H1 (cell line): Measurements from ENCODE around the gene FAM210A. TPM values are rescaled to one million over a fixed set of nuclear protein-coding genes. Genes with fewer than 3 reads are reported as not detected.

Source experiments
- CTCF ChIA-PET: fragments of 300-600 bp; sonication (Branson Sonifier 250); formaldehyde crosslinking; loops from one replicate; lab custom pipeline; 2021; ENCODE audit not compliant: partially characterized antibody; lab: Charles Lee
- POLR2A ChIA-PET: fragments of 300-600 bp; sonication (Branson Sonifier 250); formaldehyde crosslinking; loops from one replicate; lab custom pipeline; 2021; ENCODE audit warnings: inconsistent platforms; ENCODE audit not compliant: partially characterized antibody; lab: Charles Lee
- DNase-seq, 2 experiments: peaks; one replicate each; pipeline versions ENCODE4 v3.0.0 to v3.0.0-alpha.2; 2010 to 2022; ENCODE audit warnings: low spot score in 2 of 2, low read depth in 1 of 2, mixed read lengths in 1 of 2
- FAIRE-seq: peaks from 2 replicates; lab custom pipeline; 2011; peaks lifted over from hg19 to GRCh38; lab: Jason Lieb, UNC
- H2AFZ ChIP-seq: 2 replicates; pipeline ENCODE4 v1.8.1; 2012; ENCODE audit warnings: low read length, inconsistent platforms
- H2AK5ac ChIP-seq: 2 replicates; pipeline ENCODE4 v1.6.1; 2013; ENCODE audit warnings: low read depth, low read length
- H2BK120ac ChIP-seq: replicated peaks from 2 replicates; pipeline ENCODE3; 2013; ENCODE audit warnings: low read depth, low read length, inconsistent platforms
- H2BK12ac ChIP-seq: 2 replicates; pipeline ENCODE4 v1.6.1; 2013; ENCODE audit warnings: low read depth, low read length
- H2BK15ac ChIP-seq: 2 replicates; pipeline ENCODE4 v1.6.1; 2013; ENCODE audit warnings: low read length
- H2BK20ac ChIP-seq: 2 replicates; pipeline ENCODE4 v1.6.1; 2013; ENCODE audit warnings: low read length
- H2BK5ac ChIP-seq: 2 replicates; pipeline ENCODE4 v1.6.1; 2013; ENCODE audit warnings: low read depth, low read length
- H3K14ac ChIP-seq: 2 replicates; pipeline ENCODE4 v1.6.1; 2013; ENCODE audit warnings: inconsistent platforms; ENCODE audit not compliant: insufficient read length
- H3K18ac ChIP-seq: 2 replicates; pipeline ENCODE4 v1.6.1; 2013; ENCODE audit warnings: low read length; ENCODE audit errors: extremely low read depth
- H3K23ac ChIP-seq: 2 replicates; pipeline ENCODE4 v1.6.1; 2013; ENCODE audit warnings: inconsistent platforms; ENCODE audit not compliant: insufficient read length
- H3K23me2 ChIP-seq: 2 replicates; pipeline ENCODE4 v1.6.1; 2013; ENCODE audit warnings: low read depth, low read length
- H3K27ac ChIP-seq: 2 replicates; pipeline ENCODE4 v1.6.1; 2011; ENCODE audit warnings: low read depth, low read length, inconsistent platforms
- H3K27me3 ChIP-seq, 4 experiments: replicated peaks in 1 of 4; 1 replicate in 1 of 4; 2 replicates in 3 of 4; pipeline versions ENCODE4 v1.6.1 to v1.8.1; 2011 to 2013; ENCODE audit warnings: low read length in 3 of 4, mild to moderate bottlenecking in 3 of 4, inconsistent platforms in 2 of 4, mixed read lengths in 2 of 4, moderate library complexity in 1 of 4; ENCODE audit not compliant: control insufficient read depth in 3 of 4, insufficient read depth in 3 of 4; ENCODE audit errors: extremely low read depth in 1 of 4
- H3K36me3 ChIP-seq, 4 experiments: 2 replicates each; pipeline versions ENCODE4 v1.6.1 to v1.8.1; 2011 to 2013; ENCODE audit warnings: mild to moderate bottlenecking in 4 of 4, low read length in 3 of 4, moderate library complexity in 2 of 4, control low read depth in 1 of 4, inconsistent platforms in 1 of 4; ENCODE audit not compliant: insufficient read depth in 4 of 4, control insufficient read depth in 2 of 4
- H3K4ac ChIP-seq: replicated peaks from 2 replicates; pipeline ENCODE3; 2013; ENCODE audit warnings: low read length, low read depth, mixed read lengths, inconsistent platforms; ENCODE audit not compliant: insufficient read length
- H3K4me1 ChIP-seq, 4 experiments: replicated peaks in 1 of 4; 1 replicate in 1 of 4; 2 replicates in 3 of 4; pipeline versions ENCODE4 v1.6.1 to v1.8.1; 2011 to 2013; ENCODE audit warnings: low read length in 3 of 4, inconsistent platforms in 2 of 4, mixed read lengths in 1 of 4; ENCODE audit not compliant: insufficient read depth in 4 of 4, control insufficient read depth in 3 of 4
- H3K4me2 ChIP-seq, 2 experiments: 2 replicates each; pipeline versions ENCODE4 v1.6.1 to v1.8.1; 2011 to 2013; ENCODE audit warnings: low read depth in 2 of 2, low read length in 2 of 2, control low read depth in 1 of 2, inconsistent platforms in 1 of 2, mild to moderate bottlenecking in 1 of 2; ENCODE audit not compliant: insufficient read depth in 1 of 2
- H3K4me3 ChIP-seq, 4 experiments: fragments of 200-600, 300-600 bp in 1 of 4; sonication (generic), shearing (Covaris generic), sonication (Bioruptor Twin) in 1 of 4; 2 replicates each; pipeline versions ENCODE4 v1.5.1 to v1.8.1; 2011 to 2016; ENCODE audit warnings: low read length in 4 of 4, low read depth in 3 of 4, control low read depth in 2 of 4, inconsistent platforms in 2 of 4, mild to moderate bottlenecking in 2 of 4, mixed read lengths in 1 of 4, moderate library complexity in 1 of 4; ENCODE audit not compliant: insufficient read depth in 2 of 4; ENCODE audit errors: extremely low read depth in 1 of 4
- H3K56ac ChIP-seq: replicated peaks from 2 replicates; pipeline ENCODE3; 2013; ENCODE audit warnings: low read depth, mild to moderate bottlenecking, mixed read lengths, low read length, inconsistent platforms; ENCODE audit not compliant: insufficient read length
- H3K79me1 ChIP-seq: 2 replicates; pipeline ENCODE4 v1.6.1; 2013; ENCODE audit warnings: low read depth, low read length, control low read depth
- H3K79me2 ChIP-seq, 2 experiments: 2 replicates each; pipeline versions ENCODE4 v1.6.1 to v1.8.1; 2012 to 2013; ENCODE audit warnings: low read length in 2 of 2, mild to moderate bottlenecking in 2 of 2, inconsistent platforms in 1 of 2; ENCODE audit not compliant: insufficient read depth in 2 of 2, control insufficient read depth in 1 of 2
- H3K9ac ChIP-seq, 4 experiments: replicated peaks in 1 of 4; 1 replicate in 1 of 4; 2 replicates in 3 of 4; pipeline versions ENCODE4 v1.6.1 to v1.8.1; 2011 to 2013; ENCODE audit warnings: low read depth in 3 of 4, low read length in 3 of 4, control low read depth in 2 of 4, mild to moderate bottlenecking in 2 of 4, moderate library complexity in 2 of 4, inconsistent platforms in 1 of 4; ENCODE audit errors: extremely low read depth in 1 of 4
- H3K9me3 ChIP-seq, 2 experiments: 2 replicates each; pipeline versions ENCODE4 v1.6.1 to v1.8.1; 2012 to 2013; ENCODE audit warnings: mild to moderate bottlenecking in 2 of 2, moderate library complexity in 2 of 2, control low read depth in 1 of 2, inconsistent platforms in 1 of 2, low read depth in 1 of 2, low read length in 1 of 2, mixed read lengths in 1 of 2; ENCODE audit not compliant: insufficient read depth in 2 of 2
- H4K20me1 ChIP-seq, 2 experiments: replicated peaks in 1 of 2; 2 replicates each; pipeline versions ENCODE3 to v1.8.1; 2011 to 2013; ENCODE audit warnings: inconsistent platforms in 2 of 2, low read length in 2 of 2, mild to moderate bottlenecking in 1 of 2; ENCODE audit not compliant: insufficient read depth in 2 of 2, control insufficient read depth in 1 of 2
- H4K5ac ChIP-seq: 2 replicates; pipeline ENCODE4 v1.6.1; 2013; ENCODE audit warnings: low read length, low read depth, mixed read lengths, inconsistent platforms; ENCODE audit not compliant: insufficient read length
- H4K8ac ChIP-seq: 2 replicates; pipeline ENCODE4 v1.8.0; 2013; ENCODE audit warnings: mild to moderate bottlenecking, moderate library complexity, low read length, inconsistent platforms; ENCODE audit not compliant: insufficient read depth; ENCODE audit errors: extremely low read depth
- H4K91ac ChIP-seq: replicated peaks from 2 replicates; pipeline ENCODE3; 2013; ENCODE audit warnings: low read length, mixed read lengths, inconsistent platforms; ENCODE audit not compliant: insufficient read length
- CTCF ChIP-seq, 3 experiments: IDR thresholded peaks; 1 replicate in 2 of 3; 2 replicates in 1 of 3; pipeline versions ENCODE4 v1.5.1 to v1.6.1; 2011; ENCODE audit warnings: low read length in 3 of 3, mild to moderate bottlenecking in 3 of 3, inconsistent platforms in 2 of 3, low read depth in 1 of 3, moderate library complexity in 1 of 3; ENCODE audit not compliant: insufficient read depth in 1 of 3; ENCODE audit errors: control extremely low read depth in 1 of 3
- HDAC6 ChIP-seq: IDR thresholded peaks from one replicate; pipeline ENCODE4 v1.7.1; 2012; ENCODE audit warnings: low read depth, mild to moderate bottlenecking, inconsistent platforms, low read length, moderate library complexity
- NRF1 ChIP-seq: IDR thresholded peaks from 2 replicates; pipeline ENCODE4 v1.6.1; 2011; ENCODE audit warnings: mild to moderate bottlenecking, low read depth, low read length, improper control_type of control experiment
- RAD21 ChIP-seq, 2 experiments: IDR thresholded peaks in 1 of 2; conservative IDR thresholded peaks in 1 of 2; 2 replicates each; pipeline ENCODE4 v1.6.1; 2011; ENCODE audit warnings: low read depth in 2 of 2, low read length in 2 of 2, improper control_type of control experiment in 1 of 2, inconsistent platforms in 1 of 2, mild to moderate bottlenecking in 1 of 2, moderate library complexity in 1 of 2
- RXRA ChIP-seq: IDR thresholded peaks from 2 replicates; pipeline ENCODE4 v1.6.1; 2011; ENCODE audit warnings: low read depth, mild to moderate bottlenecking, low read length, moderate library complexity; ENCODE audit not compliant: insufficient read depth
- SIN3A ChIP-seq, 2 experiments: IDR thresholded peaks in 1 of 2; conservative IDR thresholded peaks in 1 of 2; 2 replicates each; pipeline ENCODE4 v1.6.1; 2011 to 2012; ENCODE audit warnings: low read length in 2 of 2, improper control_type of control experiment in 1 of 2, low read depth in 1 of 2, mild to moderate bottlenecking in 1 of 2
- WGBS, 2 experiments: shearing (Covaris generic) in 1 of 2; methylation state at CpG; one replicate each; pipeline versions ENCODE4 v1.1.6 to v1.1.7; 2013 to 2015; ENCODE audit warnings: low lambda C conversion rate in 2 of 2, mixed read lengths in 2 of 2, inconsistent platforms in 1 of 2, low coverage in 1 of 2, missing lambda C conversion rate in 1 of 2; ENCODE audit not compliant: insufficient replicate concordance in 2 of 2, insufficient coverage in 1 of 2, insufficient read length in 1 of 2; ENCODE audit errors: extremely low coverage in 1 of 2, missing lambda C conversion rate in 1 of 2; 5-methylcytosine and 5-hydroxymethylcytosine counted together
- polyA plus RNA-seq, 7 experiments: library from polyadenylated mRNA; depleted of rRNA in 3 of 7; stranded (reverse) in 5 of 7; unstranded in 2 of 7; fragments of >200 nt in 5 of 7; fragments of 200-250 nt in 2 of 7; gene quantifications; 1 replicate in 5 of 7; 2 replicates in 1 of 7; 4 replicates in 1 of 7; pipeline versions ENCODE4 v1.2.1 to v1.2.3, GENCODE V29; 2011 to 2013; ENCODE audit warnings: missing spikeins in 2 of 7, mixed read lengths in 2 of 7
- total RNA-seq: library from RNA; stranded (reverse); fragmentation: NEBNext Ultra II Directional; extraction: Animal tissue kit (Norgen Biotek cat#: 25700); gene quantifications from 2 replicates; pipeline ENCODE4 v1.2.1, GENCODE V29; 2021

FAM210A gene
- total and polyA plus RNA-seq, 2 of the 8 experiments (the other 6 are each of a cell fraction or from before 2014, with no cell fraction given) = 8.2 to 25.4 TPM

GRCh38 chr18:13629841-13630715, 96.3 kb downstream of the FAM210A start:
- Histone ChIP-seq H4K5ac (no peak overlapping the region), H3K27me3 (no peaks in the 10 kb centered on the region), H3K36me3 (no peaks in the 10 kb centered on the region), H3K4me2 (peak overlapping the region in 1 of 2 experiments; percentile 17; a peak in 2 of 4 replicates), H4K8ac (no peak overlapping the region), H3K4me3 (no peak overlapping the region), H3K14ac (no peak overlapping the region), H2BK20ac (no peak overlapping the region), H2AFZ (peak overlapping the region; percentile 93), H3K9me3 (peaks cover 0 to 3% of the 10 kb centered on the region in 2 experiments; a peak in 1 of 4 replicates), H3K18ac (0 out of 2 replicates have a peak overlapping the region, but pooled peaks have one; percentile 15), H3K79me2 (no peaks in the 10 kb centered on the region), H2BK12ac (no peak overlapping the region), H3K23me2 (no peaks in the 10 kb centered on the region), H4K91ac (no peak overlapping the region), H2BK15ac (no peak overlapping the region), H3K27ac (no peak overlapping the region; the same call in 1 of the 2 replicates), H2AK5ac (no peak overlapping the region), H3K56ac (no peak overlapping the region), H2BK120ac (no peak overlapping the region), H3K9ac (no peak overlapping the region), H4K20me1 (no peaks in the 10 kb centered on the region), H3K4ac (no peak overlapping the region), H2BK5ac (no peak overlapping the region), H3K79me1 (no peaks in the 10 kb centered on the region), H3K23ac (no peak overlapping the region), H3K4me1 (peaks cover 0 to 5% (median 4%) of the 10 kb centered on the region in 4 experiments; a peak in 4 of 7 replicates)
- POLR2A ChIA-PET = no interaction called here
- DNase-seq (no peak), FAIRE-seq (peak; percentile 95)
- TF ChIP-seq SIN3A (conservative IDR thresholded peaks at IDR 0.05 in 1 of 2, IDR thresholded peaks at IDR 0.05 in 1 of 2; ENCODE audit: low read depth in 1 of 2, low read length in 2 of 2) (0 out of 4 replicates have a peak, but pooled peaks have one; percentile 32 to 47), RAD21 (IDR thresholded peaks at IDR 0.05 in 1 of 2, conservative IDR thresholded peaks at IDR 0.05 in 1 of 2; ENCODE audit: low read depth in 2 of 2, low read length in 2 of 2) (peak; percentile 97 to 98), RXRA (no peak), HDAC6 (no peak), NRF1 (no peak), CTCF (IDR thresholded peaks at IDR 0.05; ENCODE audit: control extremely low read depth in 1 of 3, insufficient read depth in 1 of 3, low read depth in 1 of 3, low read length in 3 of 3) (peak in 2 of 3 experiments; percentile 87 to 97; a peak in 3 of 4 replicates)
- CTCF ChIA-PET = interaction anchor here (0.6 to 4.5 kb wide), 19 partner anchors 11 to 863 kb away, joined by 3 to 47 read pairs (median 4); no protein-coding TSS in a partner anchor
- WGBS, 2 experiments = 55% methylated on average over 8 of the region's 8 CpGs; no CpG with 5 or more reads in 1 of the 2 experiments
